ENCODE measurements around the gene NUSAP1.

GRCh38 chr15:41377978-41378377, 45.3 kb downstream of the NUSAP1 start:
- TF ChIP-seq CEBPB (IDR thresholded peaks at IDR 0.05; ENCODE audit: low read depth, low read length) (no peak), CTCF (conservative IDR thresholded peaks at IDR 0.05; ENCODE audit: low read depth, low read length) (no peak), CHD1 (IDR thresholded peaks at IDR 0.05; ENCODE audit: low read depth, low read length) (no peak), POLR2A (IDR thresholded peaks at IDR 0.05; ENCODE audit: low read depth, low read length) (no peak), USF2 (IDR thresholded peaks at IDR 0.05; ENCODE audit: low read depth, low read length) (no peak), RCOR1 (IDR thresholded peaks at IDR 0.05; ENCODE audit: insufficient replicate concordance, low read length) (no peak), RFX5 (IDR thresholded peaks at IDR 0.05; ENCODE audit: low read depth, low read length) (no peak), MAFK (IDR thresholded peaks at IDR 0.05; ENCODE audit: low read depth, low read length) (no peak)
